Fibroblast of lung (primary cell): ENCODE data around the gene MED15.

Source experiments
- CTCF ChIP-seq, 2 donors: IDR thresholded peaks in 1 of 2; conservative IDR thresholded peaks in 1 of 2; 1 replicate in 1 of 2; 2 replicates in 1 of 2; pipeline ENCODE4 v1.5.1; 2011 to 2012; ENCODE audit warnings: low read length in 2 of 2, control low read depth in 1 of 2, inconsistent platforms in 1 of 2, low read depth in 1 of 2, mild to moderate bottlenecking in 1 of 2
- EZH2 ChIP-seq: IDR thresholded peaks from 2 replicates; pipeline ENCODE4 v1.5.1; 2012; ENCODE audit warnings: low read length, control low read depth, mild to moderate bottlenecking; ENCODE audit errors: missing control alignments

- TF ChIP-seq CTCF (conservative IDR thresholded peaks at IDR 0.05 in 1 of 2, IDR thresholded peaks at IDR 0.05 in 1 of 2; ENCODE audit: low read depth in 1 of 2, low read length in 2 of 2): no peak
- no peak for TF ChIP-seq EZH2
These were observed 34.6 kb upstream of the MED15 start for GRCh38 chr22:20472629-20473442.
